ENCODE data around the gene TBC1D32.
"Not testable (repeated sequence)": the region's sequence is repeated elsewhere in the genome, so short reads cannot be mapped to it uniquely, and the experiment has no call there.

DNA sequence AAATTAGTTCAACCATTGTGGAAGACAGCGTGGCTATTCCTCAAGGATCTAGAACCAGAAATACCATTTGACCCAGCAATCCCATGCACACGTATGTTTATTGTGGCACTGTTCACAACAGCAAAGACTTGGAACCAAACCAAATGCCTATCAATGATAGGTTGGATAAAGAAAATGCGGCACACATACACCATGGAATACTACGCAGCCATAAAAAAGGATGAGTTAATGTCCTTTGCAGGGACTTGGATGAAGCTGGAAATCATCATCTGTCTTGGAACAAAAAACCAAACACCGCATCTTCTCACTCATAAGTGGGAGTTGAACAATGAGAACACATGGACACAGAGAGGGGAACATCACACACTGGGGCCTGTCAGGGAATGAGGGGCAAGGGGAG, 22.5 kb downstream of the TBC1D32 start:
- not testable (repeated sequence) for TF ChIP-seq OSR1, ZFP3 (CRISPR knock-in tag; IDR thresholded peaks at IDR 0.05)
- TF ChIP-seq, protein P1, sequence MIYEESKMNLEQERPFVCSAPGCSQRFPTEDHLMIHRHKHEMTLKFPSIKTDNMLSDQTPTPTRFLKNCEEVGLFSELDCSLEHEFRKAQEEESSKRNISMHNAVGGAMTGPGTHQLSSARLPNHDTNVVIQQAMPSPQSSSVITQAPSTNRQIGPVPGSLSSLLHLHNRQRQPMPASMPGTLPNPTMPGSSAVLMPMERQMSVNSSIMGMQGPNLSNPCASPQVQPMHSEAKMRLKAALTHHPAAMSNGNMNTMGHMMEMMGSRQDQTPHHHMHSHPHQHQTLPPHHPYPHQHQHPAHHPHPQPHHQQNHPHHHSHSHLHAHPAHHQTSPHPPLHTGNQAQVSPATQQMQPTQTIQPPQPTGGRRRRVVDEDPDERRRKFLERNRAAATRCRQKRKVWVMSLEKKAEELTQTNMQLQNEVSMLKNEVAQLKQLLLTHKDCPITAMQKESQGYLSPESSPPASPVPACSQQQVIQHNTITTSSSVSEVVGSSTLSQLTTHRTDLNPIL (CRISPR knock-in tag; IDR thresholded peaks at IDR 0.05; ENCODE audit: low read depth), result not testable (repeated sequence)
